Measurements from ENCODE around the gene PSMD6.

Gene PSMD6

GRCh38 chr3:64063207-64063982, 40.1 kb upstream of the PSMD6 start:
- TF ChIP-seq, protein P1, sequence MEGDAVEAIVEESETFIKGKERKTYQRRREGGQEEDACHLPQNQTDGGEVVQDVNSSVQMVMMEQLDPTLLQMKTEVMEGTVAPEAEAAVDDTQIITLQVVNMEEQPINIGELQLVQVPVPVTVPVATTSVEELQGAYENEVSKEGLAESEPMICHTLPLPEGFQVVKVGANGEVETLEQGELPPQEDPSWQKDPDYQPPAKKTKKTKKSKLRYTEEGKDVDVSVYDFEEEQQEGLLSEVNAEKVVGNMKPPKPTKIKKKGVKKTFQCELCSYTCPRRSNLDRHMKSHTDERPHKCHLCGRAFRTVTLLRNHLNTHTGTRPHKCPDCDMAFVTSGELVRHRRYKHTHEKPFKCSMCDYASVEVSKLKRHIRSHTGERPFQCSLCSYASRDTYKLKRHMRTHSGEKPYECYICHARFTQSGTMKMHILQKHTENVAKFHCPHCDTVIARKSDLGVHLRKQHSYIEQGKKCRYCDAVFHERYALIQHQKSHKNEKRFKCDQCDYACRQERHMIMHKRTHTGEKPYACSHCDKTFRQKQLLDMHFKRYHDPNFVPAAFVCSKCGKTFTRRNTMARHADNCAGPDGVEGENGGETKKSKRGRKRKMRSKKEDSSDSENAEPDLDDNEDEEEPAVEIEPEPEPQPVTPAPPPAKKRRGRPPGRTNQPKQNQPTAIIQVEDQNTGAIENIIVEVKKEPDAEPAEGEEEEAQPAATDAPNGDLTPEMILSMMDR (conservative IDR thresholded peaks at IDR 0.05; ENCODE audit: low read depth, low read length): no peak
- DNase-seq (ENCODE audit: low read depth): peak; percentile 55
- no peak overlapping the region for H3K4me3 ChIP-seq (ENCODE audit: low read depth, low read length)

- TF ChIP-seq, protein P1 (conservative IDR thresholded peaks at IDR 0.05; ENCODE audit: low read depth, low read length): no peak
- no peak overlapping the region for H3K4me3 ChIP-seq (ENCODE audit: low read depth, low read length)
- DNase-seq (ENCODE audit: low read depth): no peak
Measured at GRCh38 chr3:64061628-64062027, 38.3 kb upstream of the PSMD6 start.

GRCh38 chr3:64059484-64060175, 36.3 kb upstream of the PSMD6 start:
- no peak overlapping the region for H3K4me3 ChIP-seq (ENCODE audit: low read depth, low read length)
- no peak for DNase-seq (ENCODE audit: low read depth)
- TF ChIP-seq, protein P1 (conservative IDR thresholded peaks at IDR 0.05; ENCODE audit: low read depth, low read length): no peak

DNA sequence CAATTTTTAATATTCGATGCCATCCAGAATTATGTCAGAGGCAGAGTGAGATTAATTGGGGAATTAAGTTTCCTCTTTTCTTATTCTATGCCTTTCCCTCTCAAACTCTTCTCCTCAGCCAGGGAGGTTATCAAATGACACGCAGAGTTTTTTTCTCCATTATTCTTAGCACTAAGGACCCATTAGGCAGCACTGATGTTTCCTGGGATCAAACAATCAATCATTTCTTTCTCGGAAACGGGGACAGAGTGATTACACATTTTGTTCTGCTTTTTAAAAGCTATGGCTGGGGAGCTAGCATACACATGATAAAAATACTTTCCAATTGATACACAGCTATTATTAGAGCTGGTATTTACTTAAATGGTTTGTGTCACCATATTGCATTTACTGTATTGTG, 35.3 kb upstream of the PSMD6 start:
- DNase-seq (ENCODE audit: low read depth): no peak
- H3K4me3 ChIP-seq (ENCODE audit: low read depth, low read length): no peak overlapping the region
- TF ChIP-seq, protein P1 (conservative IDR thresholded peaks at IDR 0.05; ENCODE audit: low read depth, low read length): no peak

DNA sequence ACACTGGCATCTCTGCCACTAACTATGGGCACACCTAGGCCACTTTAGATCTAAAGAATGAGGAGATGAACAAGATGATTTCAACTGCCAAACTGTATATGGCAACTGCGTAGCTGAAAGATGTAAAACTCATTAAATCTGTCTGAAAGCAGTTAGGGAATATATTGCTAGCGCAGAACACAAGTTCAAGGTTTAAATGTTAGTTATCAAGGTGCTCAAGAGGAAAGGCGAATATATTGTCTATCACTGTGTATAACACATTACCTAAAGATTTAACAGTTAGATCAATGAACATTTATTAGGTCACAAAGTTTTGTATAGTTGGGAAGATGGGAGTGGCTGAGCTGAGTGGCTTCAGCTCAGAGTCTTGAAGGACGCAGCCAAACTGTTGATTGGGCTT, 33.9 kb upstream of the PSMD6 start:
- H3K4me3 ChIP-seq (ENCODE audit: low read depth, low read length): no peak overlapping the region
- TF ChIP-seq, protein P1 (conservative IDR thresholded peaks at IDR 0.05; ENCODE audit: low read depth, low read length): no peak
- DNase-seq (ENCODE audit: low read depth): no peak

DNA sequence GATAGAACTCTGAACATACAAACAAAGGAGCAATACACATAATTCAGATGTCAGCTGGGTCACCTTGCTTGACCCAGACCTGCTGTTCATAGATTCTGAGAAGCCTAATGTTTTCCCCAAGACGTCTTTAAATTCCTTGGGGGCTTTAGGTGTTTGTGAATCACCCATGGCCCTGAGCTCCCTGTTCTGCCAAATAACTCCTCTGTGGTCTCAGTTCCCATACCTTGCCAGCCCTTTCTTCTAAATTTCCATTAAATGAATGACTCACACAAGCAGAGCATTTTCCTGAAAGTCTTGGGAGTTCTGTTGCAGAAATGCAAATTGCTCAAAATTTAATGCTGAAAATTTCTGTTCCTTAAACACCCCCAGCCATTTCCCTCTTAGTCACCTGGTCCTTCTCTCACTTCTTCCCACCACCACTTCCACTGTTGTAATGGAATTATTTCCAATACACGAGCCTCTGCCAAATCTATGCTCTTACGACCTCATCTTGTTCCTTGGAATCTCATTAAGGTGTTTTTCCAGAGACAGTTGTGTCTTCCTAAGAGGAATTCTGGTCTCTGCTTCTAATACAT, 33.4 kb upstream of the PSMD6 start:
- no peak overlapping the region for H3K4me3 ChIP-seq (ENCODE audit: low read depth, low read length)
- peak; percentile 74 for DNase-seq (ENCODE audit: low read depth)
- TF ChIP-seq, protein P1 (conservative IDR thresholded peaks at IDR 0.05; ENCODE audit: low read depth, low read length): no peak

All from choroid plexus epithelial cell (primary cell).